Endothelial cell of umbilical vein (primary cell): ENCODE measurements around the gene C2. TPM values are rescaled to one million over a fixed set of nuclear protein-coding genes. Genes with fewer than 3 reads are reported as not detected.

ENCODE experiments used
- BruUV-seq: library from RNA; stranded (reverse); fragments of 400-500 nt; replicated peaks from 2 replicates; lab custom pipeline; 2021; lab: Mats Ljungman, UMichigan
- CTCF ChIA-PET: fragments of 300-600, 350-600 bp; sonication (Branson Sonifier 250); formaldehyde crosslinking; loops from one replicate; lab custom pipeline; 2021; ENCODE audit warnings: antibody characterized with exemption, inconsistent platforms; lab: Charles Lee
- POLR2A ChIA-PET: fragments of 300-600, 350-600 bp; sonication (Branson Sonifier 250); formaldehyde crosslinking; loops from one replicate; lab custom pipeline; 2021; ENCODE audit warnings: antibody characterized with exemption, inconsistent platforms; lab: Charles Lee
- DNase-seq: peaks from one replicate; pipeline ENCODE4 v3.0.0-alpha.2; 2011; ENCODE audit warnings: low read depth, low spot score
- FAIRE-seq: peaks from 2 replicates; lab custom pipeline; 2011; peaks lifted over from hg19 to GRCh38; lab: Jason Lieb, UNC
- H2AFZ ChIP-seq: 2 replicates; pipeline ENCODE4 v1.6.0; 2012; ENCODE audit warnings: low read depth, low read length, control low read depth, inconsistent platforms
- H3K27ac ChIP-seq: 2 replicates; pipeline ENCODE4 v1.5.1; 2011; ENCODE audit warnings: low read depth, mild to moderate bottlenecking, control low read depth, low read length, moderate library complexity; ENCODE audit not compliant: insufficient read depth
- H3K27me3 ChIP-seq, 2 experiments: 2 replicates each; pipeline versions ENCODE4 v1.6.0 to v1.6.1; 2011; ENCODE audit warnings: low read length in 2 of 2, mixed read lengths in 1 of 2; ENCODE audit not compliant: control insufficient read depth in 2 of 2, insufficient read depth in 2 of 2
- H3K36me3 ChIP-seq, 2 experiments: 2 replicates in 1 of 2; 3 replicates in 1 of 2; pipeline ENCODE4 v1.5.1; 2011; ENCODE audit warnings: low read length in 2 of 2, mild to moderate bottlenecking in 1 of 2, moderate library complexity in 1 of 2; ENCODE audit not compliant: control insufficient read depth in 2 of 2, insufficient read depth in 2 of 2; ENCODE audit errors: extremely low read depth in 1 of 2
- H3K4me1 ChIP-seq: 3 replicates; pipeline ENCODE4 v1.5.1; 2011; ENCODE audit warnings: mild to moderate bottlenecking, low read length; ENCODE audit not compliant: control insufficient read depth, insufficient read depth; ENCODE audit errors: extremely low read depth
- H3K4me2 ChIP-seq: 2 replicates; pipeline ENCODE4 v1.6.1; 2011; ENCODE audit warnings: low read length, control low read depth, mixed read lengths; ENCODE audit not compliant: insufficient read depth
- H3K4me3 ChIP-seq, 3 experiments: fragments of 200-600 bp in 1 of 3; sonication (generic), shearing (Covaris generic) in 1 of 3; replicated peaks in 1 of 3; 2 replicates each; pipeline ENCODE4 v1.5.1; 2011 to 2016; ENCODE audit warnings: control low read depth in 3 of 3, low read length in 3 of 3, mild to moderate bottlenecking in 2 of 3, inconsistent platforms in 1 of 3, low read depth in 1 of 3, moderate library complexity in 1 of 3; ENCODE audit not compliant: insufficient read depth in 1 of 3
- H3K79me2 ChIP-seq: 2 replicates; pipeline ENCODE4 v1.6.0; 2012; ENCODE audit warnings: low read length, inconsistent platforms; ENCODE audit not compliant: control insufficient read depth, insufficient read depth
- H3K9ac ChIP-seq: replicated peaks from 2 replicates; pipeline ENCODE3; 2011; ENCODE audit warnings: low read length, control low read depth; ENCODE audit not compliant: insufficient read depth; ENCODE audit errors: extremely low read depth
- H3K9me1 ChIP-seq: replicated peaks from 3 replicates; pipeline ENCODE4 v1.6.0; 2011; ENCODE audit warnings: mild to moderate bottlenecking, low read length; ENCODE audit not compliant: control insufficient read depth, insufficient read depth; ENCODE audit errors: extremely low read depth
- H3K9me3 ChIP-seq: replicated peaks from 2 replicates; pipeline ENCODE4 v1.5.1; 2012; ENCODE audit warnings: low read length, inconsistent platforms; ENCODE audit not compliant: control insufficient read depth, insufficient read depth
- H4K20me1 ChIP-seq: replicated peaks from 2 replicates; pipeline ENCODE3; 2011; ENCODE audit warnings: mild to moderate bottlenecking, low read length; ENCODE audit not compliant: control insufficient read depth, insufficient read depth; ENCODE audit errors: extremely low read depth
- CTCF ChIP-seq, 2 donors: IDR thresholded peaks; 1 replicate in 1 of 2; 2 replicates in 1 of 2; pipeline ENCODE4 v1.5.1; 2011; ENCODE audit warnings: low read length in 2 of 2, mild to moderate bottlenecking in 2 of 2, moderate library complexity in 2 of 2, control low read depth in 1 of 2, inconsistent platforms in 1 of 2, low read depth in 1 of 2; ENCODE audit not compliant: insufficient read depth in 1 of 2; ENCODE audit errors: extremely low read depth in 1 of 2
- EZH2 ChIP-seq: IDR thresholded peaks from 2 replicates; pipeline ENCODE4 v1.6.1; 2012; ENCODE audit warnings: borderline replicate concordance, low read depth, mild to moderate bottlenecking, moderate library complexity, low read length, inconsistent platforms; ENCODE audit not compliant: severe bottlenecking
- FOS ChIP-seq: IDR thresholded peaks from 2 replicates; pipeline ENCODE4 v1.6.1; 2011; ENCODE audit warnings: mild to moderate bottlenecking, low read length, moderate library complexity, borderline replicate concordance; ENCODE audit not compliant: insufficient read depth
- GATA2 ChIP-seq: IDR thresholded peaks from 2 replicates; pipeline ENCODE4 v1.7.0; 2011; ENCODE audit warnings: low read depth, mild to moderate bottlenecking, moderate library complexity, mixed read lengths, low read length; ENCODE audit not compliant: insufficient read length, insufficient read depth
- JUN ChIP-seq: IDR thresholded peaks from 2 replicates; pipeline ENCODE4 v1.6.1; 2011; ENCODE audit warnings: borderline replicate concordance, low read depth; ENCODE audit not compliant: insufficient read length, insufficient read depth
- MAX ChIP-seq: IDR thresholded peaks from 2 replicates; pipeline ENCODE4 v1.6.1; 2011; ENCODE audit not compliant: insufficient read depth, insufficient read length
- MYC ChIP-seq: IDR thresholded peaks from one replicate; pipeline ENCODE4 v1.6.1; 2011; ENCODE audit warnings: mild to moderate bottlenecking, low read depth, low read length
- POLR2A ChIP-seq: IDR thresholded peaks from 2 replicates; pipeline ENCODE4 v1.6.1; 2012; ENCODE audit warnings: low read depth, mild to moderate bottlenecking, control low read depth, low read length
- POLR2AphosphoS5 ChIP-seq: IDR thresholded peaks from 2 replicates; pipeline ENCODE4 v1.6.1; 2012; ENCODE audit warnings: low read depth, mild to moderate bottlenecking, control low read depth, low read length, moderate library complexity; ENCODE audit not compliant: insufficient read depth
- dilution Hi-C: fragments of 300-500 bp; cut with MboI; formaldehyde crosslinking; loops from one replicate; pipeline ENCODE4 v1.15.0; 2019; ENCODE audit warnings: low sequenced_read_pairs; ENCODE audit not compliant: extremely low pct_ligation_motif_present
- intact Hi-C: fragments of 100-400 bp; cut with micrococcal nuclease; formaldehyde crosslinking; loops from one replicate; pipeline ENCODE4 v1.10.0; 2022
- polyA plus RNA-seq, 4 experiments: library from polyadenylated mRNA; depleted of rRNA in 3 of 4; stranded (reverse) in 3 of 4; unstranded in 1 of 4; fragments of >200 nt; gene quantifications; 2 replicates each; pipeline versions ENCODE4 v1.2.1 to v1.2.3, GENCODE V29; 2011 to 2012; ENCODE audit warnings: missing spikeins in 1 of 4
- total RNA-seq: library from RNA; stranded (reverse); gene quantifications from 2 replicates; pipeline ENCODE4 v1.2.3, GENCODE V29; 2021

The C2 gene
- total and polyA plus RNA-seq, 2 donors (not counting 3 experiments of a cell fraction or from before 2014, with no cell fraction given): 0.60 TPM; not detected in 1

GRCh38 chr6:31878222-31878621 is 49.3 kb upstream of the C2 start:
- intact Hi-C loops (no loop called here), dilution Hi-C loops (no loop called here)
- POLR2A ChIA-PET: no interaction called here
- Histone ChIP-seq H3K4me3 (no peak overlapping the region), H3K9ac (no peak overlapping the region), H3K9me3 (no peaks in the 10 kb centered on the region), H3K4me2 (no peak overlapping the region), H3K9me1 (no peaks in the 10 kb centered on the region), H3K4me1 (peaks cover 6% of the 10 kb centered on the region), H4K20me1 (no peaks in the 10 kb centered on the region), H3K36me3 (peaks cover 0 to 29% of the 10 kb centered on the region in 2 experiments), H3K27me3 (no peaks in the 10 kb centered on the region), H3K27ac (no peak overlapping the region), H3K79me2 (no peaks in the 10 kb centered on the region), H2AFZ (no peak overlapping the region)
- TF ChIP-seq MYC (no peak), MAX (no peak), POLR2A (no peak), JUN (no peak), GATA2 (no peak), EZH2 (no peak), FOS (no peak), CTCF (IDR thresholded peaks at IDR 0.05; ENCODE audit: extremely low read depth in 1 of 2, insufficient read depth in 1 of 2, low read depth in 1 of 2, low read length in 2 of 2) (no peak), POLR2AphosphoS5 (no peak)
- no TSS peak for BruUV-seq
- DNase-seq: no peak
- no peak for FAIRE-seq
- CTCF ChIA-PET: interaction anchor here (1.1 to 1.4 kb wide), 2 partner anchors 10 to 12 kb away, joined by 4 read pairs; no protein-coding TSS in a partner anchor
